GM23248 (cell line): Measurements from ENCODE around the gene PON2.

Experiments used
- EZH2 ChIP-seq: fragments of 200-600 bp; sonication (generic); IDR thresholded peaks from 2 replicates; pipeline ENCODE4 v1.6.1; 2018; ENCODE audit warnings: antibody characterized with exemption, mild to moderate bottlenecking; ENCODE audit not compliant: insufficient read depth, poor library complexity, severe bottlenecking
- EZH2phosphoT487 ChIP-seq: fragments of 200-600 bp; sonication (generic); IDR thresholded peaks from 2 replicates; pipeline ENCODE4 v1.6.1; 2018; ENCODE audit warnings: antibody characterized with exemption, moderate library complexity, mild to moderate bottlenecking, low read depth; ENCODE audit not compliant: insufficient read depth

DNA sequence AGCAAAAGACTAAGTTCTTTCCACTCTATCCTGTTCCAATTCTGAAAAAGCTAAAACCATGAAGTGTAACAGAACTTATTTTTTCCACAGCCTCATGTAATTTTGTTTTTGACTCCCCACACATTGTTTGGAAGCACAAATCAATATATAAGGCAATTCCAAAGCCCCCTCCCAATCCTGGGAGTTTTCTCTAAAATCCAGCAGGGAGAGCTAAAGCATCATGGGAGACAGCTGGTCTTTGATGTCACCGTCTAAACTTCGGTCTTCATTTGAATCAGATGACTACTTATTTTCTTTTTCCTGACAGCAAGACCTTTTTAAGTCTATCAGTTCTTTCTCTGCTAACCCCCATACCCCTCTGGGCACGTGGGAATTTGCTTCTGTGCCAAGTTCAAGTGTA is 77.2 kb downstream of the PON2 start:
- TF ChIP-seq EZH2phosphoT487 (no peak), EZH2 (no peak)
